ENCODE results near the gene NBR1. TPM values are rescaled to one million over a fixed set of nuclear protein-coding genes. Genes with fewer than 3 reads are reported as not detected.
A peak's percentile ranks its signal among the peaks of the same experiment; 100 is the strongest.

The NBR1 gene
- total and polyA plus RNA-seq, 4 donors = 25.5 to 127 (median 50.4) TPM

- H3K27me3 ChIP-seq (ENCODE audit: control insufficient read depth in 3 of 3, insufficient read depth in 3 of 3, low read length in 2 of 3) = no peaks in the 10 kb centered on the region
- peaks cover 9 to 16% (median 14%) of the 10 kb centered on the region in 4 donors for H3K36me3 ChIP-seq (ENCODE audit: control insufficient read depth in 4 of 4, insufficient read depth in 4 of 4, low read length in 4 of 4)
- no peaks in the 10 kb centered on the region for H3K9me3 ChIP-seq (ENCODE audit: control insufficient read depth in 4 of 4, insufficient read depth in 3 of 4, low read length in 3 of 4)
- no peak for ATAC-seq (ENCODE audit: insufficient read depth, low FRiP score)
- no peak for TF ChIP-seq CTCF (IDR thresholded peaks at IDR 0.05; ENCODE audit: control extremely low read depth, extremely low read depth)
- H3K4me1 ChIP-seq (ENCODE audit: control insufficient read depth in 5 of 5, insufficient read depth in 5 of 5, low read length in 5 of 5) = peaks cover 2 to 17% (median 11%) of the 10 kb centered on the region in 5 donors
- no peak overlapping the region for H3K4me3 ChIP-seq
- H3K9ac ChIP-seq (ENCODE audit: insufficient read depth in 1 of 2, low read length in 2 of 2) = peak overlapping the region in 1 of 2 donors; percentile 80
- no peak for DNase-seq
- peak overlapping the region in 1 of 2 donors; percentile 81 for H3K27ac ChIP-seq (ENCODE audit: low read depth in 1 of 2, low read length in 1 of 2)
- WGBS, 2 donors = 62 to 79% methylated on average over 3 of the region's 3 CpGs
These were observed 39.6 kb downstream of the NBR1 start for GRCh38 chr17:43210576-43210975.

- Histone ChIP-seq H3K4me3 (no peak overlapping the region), H3K27me3 (ENCODE audit: control insufficient read depth in 3 of 3, insufficient read depth in 3 of 3, low read length in 2 of 3) (no peaks in the 10 kb centered on the region), H3K9me3 (ENCODE audit: control insufficient read depth in 4 of 4, insufficient read depth in 3 of 4, low read length in 3 of 4) (no peaks in the 10 kb centered on the region), H3K4me1 (ENCODE audit: control insufficient read depth in 5 of 5, insufficient read depth in 5 of 5, low read length in 5 of 5) (peaks cover 2 to 17% (median 11%) of the 10 kb centered on the region in 5 donors), H3K27ac (ENCODE audit: low read depth in 1 of 2, low read length in 1 of 2) (peak overlapping the region; percentile 66 to 81), H3K36me3 (ENCODE audit: control insufficient read depth in 4 of 4, insufficient read depth in 4 of 4, low read length in 4 of 4) (peaks cover 8 to 20% (median 14%) of the 10 kb centered on the region in 4 donors), H3K9ac (ENCODE audit: insufficient read depth in 1 of 2, low read length in 2 of 2) (peak overlapping the region; percentile 70 to 80)
- WGBS, 2 donors = 8 to 18% methylated on average over 2 of the region's 2 CpGs
- DNase-seq = no peak
- ATAC-seq (ENCODE audit: insufficient read depth, low FRiP score) = no peak
- no peak for TF ChIP-seq CTCF (IDR thresholded peaks at IDR 0.05; ENCODE audit: control extremely low read depth, extremely low read depth)
These were observed 40.1 kb downstream of the NBR1 start for GRCh38 chr17:43211123-43211479.

- Histone ChIP-seq H3K27ac (ENCODE audit: low read depth in 1 of 2, low read length in 1 of 2) (peak within 1 kb of the TSS; percentile 66 to 93), H3K9ac (ENCODE audit: insufficient read depth in 1 of 2, low read length in 2 of 2) (peak within 1 kb of the TSS; percentile 70 to 93), H3K36me3 (ENCODE audit: control insufficient read depth in 4 of 4, insufficient read depth in 4 of 4, low read length in 4 of 4) (peaks cover 8 to 25% (median 16%) of the 10 kb centered on the region in 4 donors), H3K27me3 (ENCODE audit: control insufficient read depth in 3 of 3, insufficient read depth in 3 of 3, low read length in 2 of 3) (no peaks in the 10 kb centered on the region), H3K4me3 (peak within 1 kb of the TSS; percentile 61), H3K4me1 (ENCODE audit: control insufficient read depth in 5 of 5, insufficient read depth in 5 of 5, low read length in 5 of 5) (peaks cover 2 to 17% (median 11%) of the 10 kb centered on the region in 5 donors), H3K9me3 (ENCODE audit: control insufficient read depth in 4 of 4, insufficient read depth in 3 of 4, low read length in 3 of 4) (no peaks in the 10 kb centered on the region)
- 0 to 1% methylated on average over 54 of the region's 54 CpGs for WGBS, 2 donors
- ATAC-seq (ENCODE audit: insufficient read depth, low FRiP score) (peak; percentile 87), DNase-seq (peak; percentile 90 to 95 (median 91))
- TF ChIP-seq CTCF (IDR thresholded peaks at IDR 0.05; ENCODE audit: control extremely low read depth, extremely low read depth) = no peak
These were observed 40.7 kb downstream of the NBR1 start, which contains the start of gene TMEM106A for GRCh38 chr17:43211480-43212402. TMEM106A (plus strand) TSS chr17:43211875; CDS start chr17:43213042, 1,167 bp downstream.
